NCI-H1048 (cell line): ENCODE results near the gene CEPT1.
A peak's percentile ranks its signal among the peaks of the same experiment; 100 is the strongest.
"Not testable (repeated sequence)": the region's sequence is repeated elsewhere in the genome, so short reads cannot be mapped to it uniquely, and the experiment has no call there.

ENCODE experiments used
- DNase-seq: peaks from one replicate; lab custom pipeline; 2025; lab: John Stamatoyannopoulos, UW

The CEPT1 gene

DNA sequence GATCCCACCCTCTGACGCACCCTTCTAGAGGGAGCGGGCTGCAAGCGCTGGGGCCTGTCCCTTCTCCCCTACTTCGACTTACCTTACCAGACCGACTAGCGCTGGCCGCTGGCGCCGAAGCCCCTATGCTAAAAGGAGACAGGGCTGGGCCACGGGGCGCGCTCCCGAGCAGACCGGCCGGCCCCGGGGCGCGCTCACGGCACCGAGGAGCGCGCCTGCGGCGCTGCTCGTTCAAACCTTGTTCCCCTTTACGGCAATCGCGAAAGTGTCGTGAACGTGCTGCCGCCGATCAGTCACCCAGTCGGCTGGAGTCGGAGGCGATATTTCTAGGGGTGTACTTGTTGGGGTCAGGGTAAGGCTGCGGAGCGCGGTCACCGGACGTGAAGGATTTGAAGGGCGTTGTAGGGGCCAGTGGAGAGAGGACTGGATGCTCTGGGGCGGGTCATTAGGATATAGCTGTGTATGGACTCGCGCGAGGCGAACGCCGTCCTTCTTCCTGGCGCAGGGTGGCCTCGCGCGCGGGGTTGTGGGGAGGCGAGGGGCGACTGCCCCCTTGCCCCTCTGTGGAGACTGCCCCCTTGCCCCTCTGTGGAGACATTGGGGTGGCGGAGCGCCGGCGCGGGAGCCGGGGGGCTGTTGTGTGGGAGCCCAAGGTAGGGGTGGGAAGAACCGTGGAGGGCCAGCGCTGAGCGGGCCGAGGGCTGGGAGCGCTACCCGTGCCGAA, at the start of gene CEPT1, which contains the start of gene DRAM2:
Gene CEPT1 (plus strand): TSS at position 268 of the 724 bp plus-strand sequence. CDS start 7,492 bp downstream, outside the sequence.
Gene DRAM2 (minus strand): TSS at position 138 of the 724 bp plus-strand sequence. CDS start 8,539 bp downstream, outside the sequence.
- peak; percentile 80 for DNase-seq

DNA sequence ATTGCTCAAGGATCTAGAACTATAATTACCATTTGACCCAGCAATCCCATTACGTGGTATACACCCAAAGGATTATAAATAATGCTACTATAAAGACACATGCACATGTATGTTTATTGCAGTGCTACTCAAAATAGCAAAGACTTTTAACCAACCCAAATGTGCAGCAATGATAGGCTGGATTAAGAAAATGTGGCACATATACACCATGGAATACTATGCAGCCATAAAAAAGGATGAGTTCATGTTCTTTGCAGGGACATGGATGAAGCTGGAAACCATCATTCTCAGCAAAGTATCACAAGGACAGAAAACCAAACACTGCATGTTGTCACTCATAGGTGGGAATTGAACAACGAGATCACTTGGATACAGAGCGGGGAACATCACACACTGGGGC, 44.6 kb upstream of the CEPT1 start:
- DNase-seq, result not testable (repeated sequence)

DNA sequence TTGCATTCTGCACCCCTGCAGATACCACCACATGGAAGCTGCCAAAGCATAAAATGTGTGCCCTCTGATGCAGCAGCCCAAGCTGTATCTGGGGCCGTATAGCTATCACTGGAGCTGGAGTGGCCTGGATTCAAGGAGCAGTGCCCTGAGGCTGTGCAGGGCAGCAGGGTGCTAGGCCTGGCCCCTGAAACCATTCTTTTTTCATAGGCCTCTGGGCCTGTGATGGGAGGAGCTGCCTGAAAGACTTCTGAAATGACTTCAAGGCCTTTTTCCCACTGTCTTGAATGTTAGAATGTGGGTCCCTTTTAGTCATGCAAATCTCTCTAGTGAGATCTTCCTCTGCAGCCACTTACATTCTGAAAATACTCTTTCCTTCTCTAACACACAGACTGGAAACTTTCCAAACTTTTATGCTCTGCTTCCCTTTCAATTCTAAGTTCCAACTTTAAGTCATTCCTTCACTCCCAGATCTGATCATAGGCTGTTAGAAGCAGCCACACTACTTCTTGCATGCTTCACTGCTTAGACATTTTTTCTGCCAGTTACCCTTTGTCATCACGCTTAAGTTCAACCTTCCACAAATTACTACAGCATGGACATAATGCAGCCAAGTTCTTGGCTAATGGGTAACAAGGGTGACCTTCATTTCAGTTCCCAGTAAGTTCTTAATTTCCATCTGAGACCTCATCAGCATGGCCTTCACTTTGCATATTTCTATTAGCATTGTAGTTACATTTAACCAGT, 42.5 kb upstream of the CEPT1 start:
- no peak for DNase-seq

DNA sequence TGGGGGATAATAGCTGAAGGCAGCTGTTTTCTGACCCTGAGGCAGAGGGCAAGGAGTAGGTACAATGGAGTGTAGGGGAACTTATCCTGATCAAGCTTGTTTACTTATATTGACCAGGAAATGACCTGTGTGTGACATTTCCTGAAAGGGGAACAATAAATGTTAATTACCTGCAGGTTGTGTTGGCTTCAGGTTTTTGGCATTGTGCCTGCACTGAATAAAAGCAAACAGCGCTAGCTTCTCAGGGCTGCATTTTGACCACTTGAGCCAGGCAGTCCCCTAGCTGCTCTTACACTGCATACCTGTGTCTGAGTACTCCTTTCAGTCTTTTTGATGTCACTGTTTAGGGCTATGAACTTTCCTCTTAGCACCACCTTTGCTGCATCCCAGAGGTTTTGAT, 40.7 kb upstream of the CEPT1 start:
- no peak for DNase-seq

DNA sequence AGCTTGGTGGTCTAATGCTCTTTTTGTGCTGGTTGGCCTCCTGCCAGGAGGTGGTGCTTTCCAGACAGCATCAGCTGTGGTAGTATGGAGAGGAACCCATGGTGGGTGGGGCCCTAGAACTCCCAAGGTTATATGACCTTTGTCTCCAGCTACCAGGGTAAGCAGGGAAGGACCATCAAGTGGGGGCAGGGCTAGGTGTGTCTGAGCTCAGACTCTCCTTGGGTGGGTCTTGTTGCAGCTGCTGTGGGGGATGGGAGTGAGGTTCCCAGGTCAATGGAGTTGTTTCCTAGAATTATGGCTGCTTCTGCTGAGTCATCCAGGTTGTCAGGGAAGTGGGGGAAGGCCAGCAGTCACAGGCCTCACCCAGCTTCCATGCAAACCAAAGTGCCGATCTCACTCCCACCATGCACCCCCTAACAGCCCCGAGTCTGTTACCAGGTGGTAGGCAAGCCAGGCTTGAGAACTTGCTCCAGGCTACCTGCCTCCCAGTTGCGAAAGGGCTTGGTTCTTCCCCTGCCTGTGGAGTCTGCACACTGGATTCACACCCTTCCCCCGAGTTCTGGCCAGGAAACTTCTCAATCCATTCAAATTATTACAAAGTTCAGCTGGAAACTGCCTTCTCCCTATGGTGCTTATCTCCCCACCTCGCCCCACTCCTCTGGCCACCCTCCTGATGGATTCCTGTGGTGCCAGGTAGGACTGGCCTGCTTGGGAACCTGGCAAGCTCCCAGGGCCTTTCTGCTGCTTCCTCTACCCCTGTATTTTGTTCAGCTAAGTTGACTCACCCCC, 38.0 kb upstream of the CEPT1 start:
- DNase-seq, result no peak

DNA sequence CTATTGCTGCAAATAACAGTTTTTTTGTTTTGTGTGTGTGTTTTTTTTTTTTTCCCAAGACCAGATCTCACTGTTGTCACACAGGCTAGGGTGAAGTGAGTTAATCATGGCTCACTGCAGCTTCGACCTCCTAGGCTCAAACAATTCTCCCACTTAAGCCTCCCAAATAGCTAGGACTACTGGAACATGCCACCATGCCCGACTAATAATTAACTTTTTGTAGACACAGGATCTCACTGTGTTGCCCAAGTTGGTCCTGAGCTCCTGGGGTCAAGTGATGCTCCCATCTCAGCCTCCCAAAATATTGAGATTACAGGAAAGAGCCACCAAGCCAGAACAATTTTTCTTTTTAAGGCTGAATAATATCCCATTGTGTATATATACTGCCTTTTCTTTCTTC, 35.0 kb upstream of the CEPT1 start:
- no peak for DNase-seq

DNA sequence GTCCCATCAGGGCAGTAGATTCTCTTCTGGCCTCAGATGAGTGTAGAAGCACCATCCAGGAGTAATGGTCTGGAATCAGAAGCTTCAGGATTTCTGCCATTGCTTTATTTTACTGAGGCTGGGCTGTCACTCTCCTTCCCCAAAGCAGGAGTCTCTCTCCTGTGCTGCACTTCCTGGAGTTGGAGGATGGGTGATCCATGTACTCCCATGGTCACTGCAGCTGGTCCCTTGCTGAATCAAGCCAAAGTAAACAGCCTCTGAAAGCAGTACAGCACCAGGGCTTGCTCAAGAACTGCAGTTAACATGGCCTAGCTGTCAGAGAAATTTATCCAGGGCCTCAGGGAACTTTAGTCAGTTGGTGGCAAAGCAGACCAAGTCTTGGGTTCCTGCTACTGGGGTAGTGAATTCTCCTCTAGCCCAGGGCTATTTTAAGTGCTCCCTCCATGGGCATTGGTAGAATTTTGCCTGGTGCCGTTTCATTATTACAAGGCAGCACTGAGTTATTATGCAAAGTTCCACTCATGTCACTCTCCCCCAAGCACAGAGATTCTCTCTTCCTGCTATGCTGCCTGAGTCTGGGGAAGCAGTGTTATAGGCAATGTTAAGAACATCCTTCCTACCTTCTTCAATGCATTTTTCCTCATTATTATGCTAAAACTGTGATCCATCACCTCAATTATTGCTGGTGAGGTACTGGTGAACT, 29.7 kb upstream of the CEPT1 start:
- no peak for DNase-seq

DNA sequence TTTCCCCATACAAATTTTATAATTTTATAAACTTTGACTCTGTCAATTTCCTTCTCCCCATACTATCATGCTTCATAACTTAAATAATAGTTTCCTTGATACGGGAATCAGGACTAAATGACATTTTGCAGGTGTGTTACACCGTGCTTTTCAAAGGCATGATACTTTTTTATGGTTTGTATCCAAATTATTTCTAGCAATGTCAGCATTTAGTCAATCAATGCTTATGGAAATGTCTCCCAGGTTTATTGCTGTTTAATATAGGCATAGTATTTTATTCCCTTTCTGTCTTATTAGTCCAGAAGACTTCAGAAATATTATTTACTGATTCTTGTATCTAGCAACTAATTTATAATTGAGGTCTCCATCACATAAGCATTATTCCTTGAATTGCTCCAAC, 23.5 kb upstream of the CEPT1 start:
- DNase-seq, result no peak

DNA sequence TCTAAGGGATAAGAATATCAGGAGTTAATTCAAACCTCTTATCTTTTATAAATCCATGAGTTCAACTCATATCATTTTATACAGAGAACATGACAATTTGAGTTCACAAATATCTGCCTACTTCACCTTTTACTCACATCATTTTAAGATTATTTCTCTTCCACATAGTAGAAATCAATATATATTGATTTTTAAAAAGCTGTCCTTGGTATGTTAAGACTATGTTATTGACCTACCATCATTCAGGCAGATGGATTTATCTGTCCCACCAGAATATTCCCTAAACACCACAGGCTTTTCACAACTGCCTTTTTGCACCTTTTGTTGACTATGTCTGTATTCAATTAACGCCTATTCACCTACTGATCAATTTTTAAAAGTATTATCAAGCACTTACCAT, 13.7 kb upstream of the CEPT1 start:
- DNase-seq, result no peak

DNA sequence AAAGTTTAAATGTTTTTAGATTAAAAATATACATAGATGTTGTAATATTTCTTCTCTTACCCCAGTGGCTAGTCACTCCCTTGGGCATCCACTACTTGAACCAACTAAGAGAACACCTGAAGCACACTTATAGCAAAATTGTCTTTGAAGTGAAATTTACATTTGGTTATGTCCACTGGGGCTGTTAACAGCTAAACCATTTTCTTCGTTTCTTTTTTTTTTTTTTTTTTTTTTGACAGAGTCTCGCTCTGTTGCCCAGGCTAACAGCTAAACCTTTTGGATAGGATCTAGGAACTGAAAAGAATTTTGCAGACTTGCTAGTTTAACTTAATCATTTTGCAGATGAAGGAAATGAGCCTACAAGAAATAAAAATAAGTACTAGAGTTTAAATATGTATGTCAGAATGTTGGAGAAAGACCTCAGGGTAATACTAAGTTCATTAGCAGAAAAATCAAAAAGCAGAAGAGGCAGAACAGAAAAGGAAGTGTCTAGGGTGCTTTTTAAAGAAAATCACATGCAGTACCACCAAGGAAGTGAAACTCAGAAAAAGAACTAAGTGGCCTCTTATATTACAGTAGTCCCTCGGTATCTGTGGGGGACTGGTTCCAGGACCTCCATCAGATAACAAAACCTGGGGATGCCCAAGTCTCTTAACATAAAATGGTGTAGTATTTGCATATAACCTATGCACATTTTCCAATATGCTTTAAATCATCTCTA, 11.9 kb upstream of the CEPT1 start:
- DNase-seq, result no peak

DNA sequence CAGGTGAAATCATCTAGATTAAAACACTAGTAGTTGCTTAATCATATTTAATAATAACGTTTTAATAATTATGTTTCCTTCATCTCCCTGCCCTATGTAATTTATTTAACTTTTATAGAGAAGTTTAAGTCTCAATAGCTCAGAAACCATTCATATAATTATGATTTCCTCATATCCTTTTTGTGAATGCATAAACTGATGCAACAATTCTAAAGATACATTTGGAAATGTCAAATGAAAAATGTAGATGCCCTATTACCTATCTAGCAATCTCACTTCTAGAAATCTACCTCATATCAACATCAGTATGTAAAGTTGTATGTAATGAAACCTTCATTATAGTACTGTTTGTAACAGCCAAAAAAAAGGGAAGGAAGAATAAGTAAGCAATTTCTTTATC, 10.6 kb upstream of the CEPT1 start:
- DNase-seq, result no peak

DNA sequence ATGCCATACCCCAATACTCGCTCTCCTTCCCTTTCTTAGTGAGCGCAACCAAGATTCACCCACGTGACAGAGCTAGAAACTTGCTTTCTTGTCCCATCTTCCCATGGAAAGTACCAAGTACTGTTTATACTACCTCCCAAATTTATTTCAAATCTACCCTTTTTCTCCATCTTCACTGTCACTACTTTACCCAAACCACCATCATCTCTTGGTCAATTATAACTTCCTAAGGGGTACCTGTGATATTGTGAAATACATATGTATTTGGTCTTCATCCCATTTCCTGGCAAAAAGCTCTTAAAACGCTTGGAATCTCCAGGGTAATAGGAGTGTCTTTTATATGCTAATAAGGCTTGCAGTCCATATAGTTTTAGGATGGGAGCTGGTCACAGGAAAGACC, 8.3 kb upstream of the CEPT1 start:
- DNase-seq, result no peak

DNA sequence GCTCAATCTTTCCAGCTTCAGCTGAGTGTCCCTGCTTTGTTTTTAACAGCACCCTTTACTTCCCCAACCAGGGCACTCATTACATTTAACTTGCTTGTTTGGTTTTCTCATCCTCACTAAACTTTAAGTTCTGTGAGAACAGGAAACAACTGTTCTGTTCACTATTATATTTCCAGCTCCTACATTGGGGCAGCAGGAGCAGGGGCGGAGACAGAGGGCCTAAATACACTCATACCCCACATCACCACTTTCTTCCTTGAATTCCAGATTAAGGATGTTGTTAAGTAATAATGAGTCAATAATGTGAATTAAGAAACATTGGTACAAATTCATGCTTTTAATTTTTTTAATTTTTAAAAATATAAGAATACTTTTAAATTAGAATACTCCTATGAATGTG, 6.2 kb upstream of the CEPT1 start:
- no peak for DNase-seq

DNA sequence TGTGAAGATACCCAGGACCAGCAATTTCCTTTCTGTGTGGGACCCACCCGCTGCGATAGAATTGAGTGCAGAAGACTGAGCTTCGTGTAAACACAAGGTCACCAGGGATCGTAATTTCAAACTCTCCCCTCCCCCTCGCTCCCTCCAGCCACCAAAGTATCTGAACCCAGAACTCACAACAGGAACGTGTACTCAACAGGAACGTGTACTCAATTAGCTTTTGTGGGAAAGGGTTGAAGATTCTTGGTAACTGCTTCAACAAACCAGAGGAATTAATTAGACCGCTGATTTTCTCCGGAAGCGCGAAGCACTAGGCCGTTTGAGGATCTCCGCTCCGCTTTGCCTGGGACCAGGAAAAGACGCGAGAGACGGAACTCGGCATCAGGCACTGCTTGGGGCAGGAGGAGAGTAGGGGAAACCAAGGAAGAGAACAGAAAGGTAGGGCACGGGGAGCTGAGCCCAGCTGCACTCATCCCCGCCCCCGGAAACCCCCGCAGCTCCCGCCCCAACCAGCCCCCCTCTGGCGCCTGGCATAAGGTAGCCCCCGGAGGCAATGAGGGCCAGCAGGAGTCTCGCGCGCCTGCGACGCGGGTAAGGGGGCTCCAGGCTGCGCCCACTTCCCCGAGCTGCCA, 583 bp upstream of the CEPT1 start:
- DNase-seq, result no peak

DNA sequence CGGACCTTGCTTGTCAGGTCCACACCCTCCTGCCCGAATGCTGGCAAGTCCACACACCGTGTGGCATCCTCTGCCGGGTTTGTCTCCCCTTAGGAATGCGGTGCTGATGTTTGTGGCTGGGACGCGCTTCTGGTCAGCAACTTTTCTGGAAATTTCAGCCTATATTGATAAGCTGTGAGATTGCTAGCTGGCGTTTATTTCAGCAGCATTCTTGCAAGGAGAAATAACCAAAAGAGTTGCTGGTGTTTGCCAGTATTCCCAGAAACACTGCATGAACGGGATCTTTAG, 601 bp downstream of the CEPT1 start:
- no peak for DNase-seq

DNA sequence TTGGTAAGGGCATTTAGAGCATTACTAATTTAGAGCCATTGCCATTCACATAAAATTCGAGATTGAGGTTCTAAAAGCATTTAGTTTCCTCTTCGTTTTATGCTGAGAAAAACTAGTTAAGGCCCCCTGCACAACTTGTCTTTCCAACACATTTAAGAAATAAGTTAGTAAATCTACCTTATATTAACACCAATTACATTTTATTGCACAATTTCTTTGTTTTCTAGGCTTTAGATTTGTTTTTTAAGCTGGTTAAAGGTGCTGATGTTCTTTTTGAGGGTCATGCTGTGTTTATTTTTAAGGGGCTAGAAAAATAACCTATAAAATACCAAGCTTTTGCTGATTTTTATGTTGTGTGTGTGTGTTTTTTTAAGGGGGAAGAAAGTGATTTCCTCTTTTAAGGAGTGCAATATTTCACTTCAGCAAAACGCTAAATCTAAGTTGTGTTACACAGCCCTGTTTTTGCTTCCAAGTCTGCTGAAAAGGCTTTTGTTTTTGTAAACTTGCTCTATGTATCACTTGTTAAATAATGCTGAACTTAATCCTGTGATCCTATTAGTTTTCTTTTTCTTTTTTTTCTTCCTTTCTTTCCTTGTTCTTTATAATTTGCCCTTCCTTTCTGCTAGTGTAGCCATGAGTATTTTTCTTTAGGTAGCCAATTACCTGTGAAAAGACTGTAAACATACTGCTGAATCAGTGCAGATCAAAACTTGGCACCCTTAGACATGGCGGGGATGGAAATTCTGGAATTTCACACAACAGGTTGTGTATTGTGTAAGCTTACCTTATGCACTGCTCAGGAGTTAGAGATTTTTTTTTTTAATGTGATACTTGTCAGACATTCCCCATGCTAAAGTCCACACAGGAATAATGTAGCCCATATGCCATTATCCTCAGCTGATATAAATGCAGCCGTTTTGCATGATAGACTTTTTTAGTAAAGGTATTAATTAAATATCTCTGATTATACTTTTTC, 1.5 kb downstream of the CEPT1 start:
- DNase-seq, result no peak

DNA sequence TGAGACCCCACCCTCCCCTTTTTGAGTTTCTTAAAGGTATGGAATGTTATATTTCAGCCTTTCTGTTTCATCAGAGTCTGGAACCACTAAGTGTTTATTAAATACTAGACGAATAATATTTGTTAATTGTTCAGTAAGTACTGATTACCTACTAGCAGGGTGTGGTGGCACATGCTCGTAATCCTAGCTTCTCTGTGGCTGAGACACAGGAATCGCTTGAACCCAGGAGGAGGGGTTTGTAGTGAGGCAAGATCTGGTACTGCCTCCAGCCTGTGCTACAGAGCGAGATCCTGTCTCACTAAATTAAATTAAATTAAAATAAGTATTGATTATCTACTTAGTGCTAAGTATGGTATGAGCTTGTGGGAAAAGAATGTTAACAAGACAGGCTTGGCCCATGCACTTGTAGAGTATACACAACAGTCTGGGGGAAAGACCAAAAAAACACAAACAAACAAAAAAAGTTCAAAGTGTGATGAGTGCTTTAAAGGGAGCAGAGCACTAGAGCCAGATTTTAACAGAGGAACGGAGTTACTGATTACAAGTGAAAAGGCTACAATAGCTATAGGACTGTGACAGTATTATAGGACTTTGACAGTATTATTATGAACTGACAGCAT, 2.4 kb downstream of the CEPT1 start:
- no peak for DNase-seq

DNA sequence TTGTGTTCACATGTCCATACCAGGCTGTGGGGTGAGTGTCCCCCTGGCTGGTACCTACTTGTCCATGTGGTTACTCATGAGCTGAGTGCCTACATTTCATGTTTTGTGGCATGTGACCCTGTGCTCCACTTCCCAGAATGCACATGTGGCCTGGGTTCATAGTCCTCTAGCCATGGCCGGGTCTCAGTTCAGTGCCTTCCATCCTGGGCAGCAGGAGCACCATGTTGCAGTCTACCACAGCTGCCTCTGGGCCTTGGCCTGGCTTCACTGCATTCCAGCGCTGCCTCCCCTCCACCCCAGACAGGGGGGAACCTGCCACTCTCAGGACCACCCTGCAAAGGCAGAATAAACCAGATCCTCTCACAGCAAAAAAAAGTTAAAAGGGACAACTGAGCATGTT, 5.5 kb downstream of the CEPT1 start:
- no peak for DNase-seq

DNA sequence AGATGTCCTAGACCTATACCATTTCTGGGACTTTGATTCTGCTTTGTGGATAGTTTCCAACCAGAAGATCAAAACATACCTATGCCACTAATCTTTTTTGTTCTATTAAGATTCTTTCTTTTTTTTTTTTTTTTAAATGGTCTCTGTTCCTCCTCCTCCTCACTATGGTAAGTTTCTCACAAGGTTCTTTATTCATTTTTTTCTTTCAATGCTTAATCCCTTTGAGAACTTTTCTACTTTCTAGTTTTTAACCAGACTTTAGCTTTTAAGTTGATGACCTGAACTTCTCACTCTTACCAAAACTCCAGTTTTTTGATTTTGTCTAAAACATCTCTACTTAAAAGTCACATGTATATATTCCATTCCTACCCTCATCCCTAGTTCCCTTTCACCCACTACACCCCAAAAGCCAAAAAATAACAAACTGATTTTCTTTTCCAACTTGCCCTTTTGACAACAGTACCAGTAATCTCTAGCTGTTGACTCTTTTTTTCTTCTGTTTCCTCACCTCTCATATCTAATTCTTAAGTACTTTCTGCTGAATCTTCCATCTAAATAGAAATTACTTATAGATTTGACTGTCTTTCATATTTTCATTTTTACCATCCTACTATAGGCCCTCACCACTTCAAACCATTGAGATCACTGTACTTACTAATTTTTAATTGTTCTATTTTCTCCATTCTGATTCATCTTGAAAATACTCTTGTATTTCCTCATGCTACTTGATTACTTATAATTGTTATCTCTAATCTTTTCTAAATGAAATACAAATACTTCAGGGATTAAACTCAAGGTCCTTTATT, 6.1 kb downstream of the CEPT1 start:
- DNase-seq, result no peak
